Measurements from ENCODE around the gene FGD4. TPM values are rescaled to one million over a fixed set of nuclear protein-coding genes. Genes with fewer than 3 reads are reported as not detected.
A peak's percentile ranks its signal among the peaks of the same experiment; 100 is the strongest.

The FGD4 gene
- total and polyA plus RNA-seq, 9 of the 15 experiments (the other 6 are each of a cell fraction or from before 2014, with no cell fraction given) = 0.05 to 0.51 (median 0.27) TPM

DNA sequence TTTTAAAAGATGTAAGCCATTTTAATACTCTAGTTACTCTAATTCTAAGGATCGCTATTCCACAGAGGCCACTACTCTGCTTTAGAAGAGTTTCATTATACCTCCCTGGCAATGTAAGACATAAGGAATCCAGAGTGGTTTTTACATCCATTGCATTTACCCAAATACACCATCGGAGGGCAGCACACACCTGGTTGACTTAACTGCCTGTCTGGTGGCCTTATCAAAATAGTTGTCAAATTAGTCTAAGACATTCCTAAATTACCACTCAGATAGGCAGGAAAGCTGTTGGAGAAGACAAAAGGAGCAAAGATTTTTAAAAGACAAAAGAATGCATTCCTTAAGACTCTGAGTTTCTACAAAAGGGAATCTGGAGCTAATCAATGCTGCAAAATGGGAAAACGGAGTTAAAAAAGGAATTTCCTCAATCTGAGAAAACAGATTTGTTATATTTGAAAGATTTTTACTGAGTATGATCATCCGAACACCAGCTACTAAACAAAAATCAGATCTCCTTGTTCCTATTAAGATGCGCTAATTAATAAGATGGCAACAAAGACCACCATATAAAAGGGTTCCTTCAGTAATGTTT is 33.8 kb upstream of the FGD4 start (continued):
- TF ChIP-seq ZNF384 (IDR thresholded peaks at IDR 0.05; ENCODE audit: low read depth, low read length) (0 out of 2 replicates have a peak, but pooled peaks have one; percentile 5), ZNF589 (CRISPR knock-in tag; IDR thresholded peaks at IDR 0.05; ENCODE audit: low read depth) (no peak), RAD21 (CRISPR knock-in tag; conservative IDR thresholded peaks at IDR 0.05 in 1 of 2, IDR thresholded peaks at IDR 0.05 in 1 of 2) (peak; percentile 83 to 89), ZNF175 (CRISPR knock-in tag; IDR thresholded peaks at IDR 0.05; ENCODE audit: low read depth) (no peak), FUS (optimal IDR thresholded peaks at IDR 0.05; ENCODE audit: low read depth, low read length) (no peak), MTA2 (IDR thresholded peaks at IDR 0.05; ENCODE audit: low read depth) (no peak), RCOR1 (IDR thresholded peaks at IDR 0.05; ENCODE audit: borderline replicate concordance in 1 of 2, low read depth in 2 of 2, low read length in 2 of 2) (0 out of 4 replicates have a peak, but pooled peaks of 1 of the 2 experiments have one; percentile 11), HIVEP1 (CRISPR knock-in tag; IDR thresholded peaks at IDR 0.05) (no peak)
- TF ChIP-seq, protein P1, sequence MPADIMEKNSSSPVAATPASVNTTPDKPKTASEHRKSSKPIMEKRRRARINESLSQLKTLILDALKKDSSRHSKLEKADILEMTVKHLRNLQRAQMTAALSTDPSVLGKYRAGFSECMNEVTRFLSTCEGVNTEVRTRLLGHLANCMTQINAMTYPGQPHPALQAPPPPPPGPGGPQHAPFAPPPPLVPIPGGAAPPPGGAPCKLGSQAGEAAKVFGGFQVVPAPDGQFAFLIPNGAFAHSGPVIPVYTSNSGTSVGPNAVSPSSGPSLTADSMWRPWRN (IDR thresholded peaks at IDR 0.05; ENCODE audit: low read depth) = no peak
- TF ChIP-seq, protein P2, sequence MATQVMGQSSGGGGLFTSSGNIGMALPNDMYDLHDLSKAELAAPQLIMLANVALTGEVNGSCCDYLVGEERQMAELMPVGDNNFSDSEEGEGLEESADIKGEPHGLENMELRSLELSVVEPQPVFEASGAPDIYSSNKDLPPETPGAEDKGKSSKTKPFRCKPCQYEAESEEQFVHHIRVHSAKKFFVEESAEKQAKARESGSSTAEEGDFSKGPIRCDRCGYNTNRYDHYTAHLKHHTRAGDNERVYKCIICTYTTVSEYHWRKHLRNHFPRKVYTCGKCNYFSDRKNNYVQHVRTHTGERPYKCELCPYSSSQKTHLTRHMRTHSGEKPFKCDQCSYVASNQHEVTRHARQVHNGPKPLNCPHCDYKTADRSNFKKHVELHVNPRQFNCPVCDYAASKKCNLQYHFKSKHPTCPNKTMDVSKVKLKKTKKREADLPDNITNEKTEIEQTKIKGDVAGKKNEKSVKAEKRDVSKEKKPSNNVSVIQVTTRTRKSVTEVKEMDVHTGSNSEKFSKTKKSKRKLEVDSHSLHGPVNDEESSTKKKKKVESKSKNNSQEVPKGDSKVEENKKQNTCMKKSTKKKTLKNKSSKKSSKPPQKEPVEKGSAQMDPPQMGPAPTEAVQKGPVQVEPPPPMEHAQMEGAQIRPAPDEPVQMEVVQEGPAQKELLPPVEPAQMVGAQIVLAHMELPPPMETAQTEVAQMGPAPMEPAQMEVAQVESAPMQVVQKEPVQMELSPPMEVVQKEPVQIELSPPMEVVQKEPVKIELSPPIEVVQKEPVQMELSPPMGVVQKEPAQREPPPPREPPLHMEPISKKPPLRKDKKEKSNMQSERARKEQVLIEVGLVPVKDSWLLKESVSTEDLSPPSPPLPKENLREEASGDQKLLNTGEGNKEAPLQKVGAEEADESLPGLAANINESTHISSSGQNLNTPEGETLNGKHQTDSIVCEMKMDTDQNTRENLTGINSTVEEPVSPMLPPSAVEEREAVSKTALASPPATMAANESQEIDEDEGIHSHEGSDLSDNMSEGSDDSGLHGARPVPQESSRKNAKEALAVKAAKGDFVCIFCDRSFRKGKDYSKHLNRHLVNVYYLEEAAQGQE (IDR thresholded peaks at IDR 0.05; ENCODE audit: borderline replicate concordance) = peak; percentile 76
- TF ChIP-seq, protein P2 (CRISPR knock-in tag; IDR thresholded peaks at IDR 0.05; ENCODE audit: low read depth) = no peak
- TF ChIP-seq, protein P3, sequence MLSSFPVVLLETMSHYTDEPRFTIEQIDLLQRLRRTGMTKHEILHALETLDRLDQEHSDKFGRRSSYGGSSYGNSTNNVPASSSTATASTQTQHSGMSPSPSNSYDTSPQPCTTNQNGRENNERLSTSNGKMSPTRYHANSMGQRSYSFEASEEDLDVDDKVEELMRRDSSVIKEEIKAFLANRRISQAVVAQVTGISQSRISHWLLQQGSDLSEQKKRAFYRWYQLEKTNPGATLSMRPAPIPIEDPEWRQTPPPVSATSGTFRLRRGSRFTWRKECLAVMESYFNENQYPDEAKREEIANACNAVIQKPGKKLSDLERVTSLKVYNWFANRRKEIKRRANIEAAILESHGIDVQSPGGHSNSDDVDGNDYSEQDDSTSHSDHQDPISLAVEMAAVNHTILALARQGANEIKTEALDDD (IDR thresholded peaks at IDR 0.05) = peak; percentile 44; the same call in 1 of the 2 replicates
- TF ChIP-seq, protein P4, sequence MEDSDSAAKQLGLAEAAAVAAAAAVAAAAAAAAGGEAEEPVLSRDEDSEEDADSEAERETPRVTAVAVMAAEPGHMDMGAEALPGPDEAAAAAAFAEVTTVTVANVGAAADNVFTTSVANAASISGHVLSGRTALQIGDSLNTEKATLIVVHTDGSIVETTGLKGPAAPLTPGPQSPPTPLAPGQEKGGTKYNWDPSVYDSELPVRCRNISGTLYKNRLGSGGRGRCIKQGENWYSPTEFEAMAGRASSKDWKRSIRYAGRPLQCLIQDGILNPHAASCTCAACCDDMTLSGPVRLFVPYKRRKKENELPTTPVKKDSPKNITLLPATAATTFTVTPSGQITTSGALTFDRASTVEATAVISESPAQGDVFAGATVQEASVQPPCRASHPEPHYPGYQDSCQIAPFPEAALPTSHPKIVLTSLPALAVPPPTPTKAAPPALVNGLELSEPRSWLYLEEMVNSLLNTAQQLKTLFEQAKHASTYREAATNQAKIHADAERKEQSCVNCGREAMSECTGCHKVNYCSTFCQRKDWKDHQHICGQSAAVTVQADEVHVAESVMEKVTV (CRISPR knock-in tag; IDR thresholded peaks at IDR 0.05) = peak; percentile 50; the same call in 1 of the 2 replicates

All from K562 (cell line).